Calu3 (cell line): ENCODE data around the gene WHRN. TPM values are rescaled to one million over a fixed set of nuclear protein-coding genes. Genes with fewer than 3 reads are reported as not detected.

ENCODE experiments used
- BruUV-seq: library from RNA; stranded (reverse); fragments of 400-500 nt; replicated peaks from 2 replicates; lab custom pipeline; 2021; lab: Mats Ljungman, UMichigan
- CTCF ChIA-PET: fragments of 300-600 bp; sonication (Branson Sonifier 250); formaldehyde crosslinking; loops from one replicate; lab custom pipeline; 2022; ENCODE audit warnings: antibody characterized with exemption; lab: Charles Lee
- DNase-seq: peaks from one replicate; pipeline ENCODE4 v3.0.0; 2022
- H3K27ac Mint-ChIP-seq: one replicate; pipeline ENCODE4 v1.8.0; 2022; ENCODE audit warnings: mixed read lengths; ENCODE audit not compliant: unreplicated experiment
- H3K27me3 Mint-ChIP-seq: one replicate; pipeline ENCODE4 v1.8.0; 2022; ENCODE audit warnings: mixed read lengths; ENCODE audit not compliant: unreplicated experiment
- H3K36me3 Mint-ChIP-seq: one replicate; pipeline ENCODE4 v1.8.0; 2022; ENCODE audit warnings: mild to moderate bottlenecking, moderate library complexity, mixed read lengths; ENCODE audit not compliant: insufficient read depth, unreplicated experiment
- H3K4me1 Mint-ChIP-seq: one replicate; pipeline ENCODE4 v1.8.0; 2022; ENCODE audit warnings: mild to moderate bottlenecking, low read depth, mixed read lengths; ENCODE audit not compliant: unreplicated experiment
- H3K4me3 Mint-ChIP-seq: one replicate; pipeline ENCODE4 v1.8.0; 2022; ENCODE audit warnings: mild to moderate bottlenecking, low read depth, moderate library complexity, mixed read lengths; ENCODE audit not compliant: unreplicated experiment
- H3K9me3 Mint-ChIP-seq: one replicate; pipeline ENCODE4 v1.8.0; 2022; ENCODE audit warnings: low read depth, mixed read lengths; ENCODE audit not compliant: unreplicated experiment
- intact Hi-C: fragments of 100-400 bp; cut with micrococcal nuclease; formaldehyde crosslinking; loops from one replicate; pipeline ENCODE4 v1.10.0; 2022; ENCODE audit not compliant: unreplicated experiment
- total RNA-seq: library from RNA; stranded (reverse); gene quantifications from 2 replicates; pipeline ENCODE4 v1.2.3, GENCODE V29; 2022
- TF ChIP-seq, protein P1 (sequence below): fragments of 200-600 bp; IDR thresholded peaks from one replicate; pipeline ENCODE4 v1.8.0; 2022; ENCODE audit warnings: antibody characterized with exemption; ENCODE audit not compliant: unreplicated experiment

WHRN gene
- total RNA-seq, 1 experiment from 2014 or later, result 4.9 TPM

DNA sequence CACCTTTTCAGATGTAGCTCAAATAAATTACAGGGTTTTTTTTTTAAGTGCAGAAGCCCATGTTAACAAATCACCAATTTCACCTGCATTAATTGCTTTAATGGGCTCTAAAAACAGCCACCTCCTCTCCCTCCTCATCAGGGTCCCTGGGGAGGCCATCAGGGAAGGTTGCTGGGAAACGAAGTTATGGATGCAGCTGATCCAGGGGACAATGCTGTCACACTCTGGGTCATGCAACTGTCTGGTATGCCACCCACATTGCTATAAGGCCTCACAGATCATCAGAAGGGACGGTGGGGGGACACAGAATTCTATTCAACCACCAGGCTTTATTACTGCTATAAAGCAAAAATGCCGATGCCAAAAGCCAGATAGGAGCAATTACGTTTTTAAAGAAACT, 9.3 kb downstream of the WHRN start:
- H3K36me3 Mint-ChIP-seq, result no peaks in the 10 kb centered on the region
- H3K4me3 Mint-ChIP-seq, result no peak overlapping the region
- H3K4me1 Mint-ChIP-seq, result no peaks in the 10 kb centered on the region
- CTCF ChIA-PET, result interaction anchor here (0.7 kb wide), 1 partner anchor 159 kb away, joined by 3 read pairs; no protein-coding TSS in a partner anchor
- TF ChIP-seq, protein P1, sequence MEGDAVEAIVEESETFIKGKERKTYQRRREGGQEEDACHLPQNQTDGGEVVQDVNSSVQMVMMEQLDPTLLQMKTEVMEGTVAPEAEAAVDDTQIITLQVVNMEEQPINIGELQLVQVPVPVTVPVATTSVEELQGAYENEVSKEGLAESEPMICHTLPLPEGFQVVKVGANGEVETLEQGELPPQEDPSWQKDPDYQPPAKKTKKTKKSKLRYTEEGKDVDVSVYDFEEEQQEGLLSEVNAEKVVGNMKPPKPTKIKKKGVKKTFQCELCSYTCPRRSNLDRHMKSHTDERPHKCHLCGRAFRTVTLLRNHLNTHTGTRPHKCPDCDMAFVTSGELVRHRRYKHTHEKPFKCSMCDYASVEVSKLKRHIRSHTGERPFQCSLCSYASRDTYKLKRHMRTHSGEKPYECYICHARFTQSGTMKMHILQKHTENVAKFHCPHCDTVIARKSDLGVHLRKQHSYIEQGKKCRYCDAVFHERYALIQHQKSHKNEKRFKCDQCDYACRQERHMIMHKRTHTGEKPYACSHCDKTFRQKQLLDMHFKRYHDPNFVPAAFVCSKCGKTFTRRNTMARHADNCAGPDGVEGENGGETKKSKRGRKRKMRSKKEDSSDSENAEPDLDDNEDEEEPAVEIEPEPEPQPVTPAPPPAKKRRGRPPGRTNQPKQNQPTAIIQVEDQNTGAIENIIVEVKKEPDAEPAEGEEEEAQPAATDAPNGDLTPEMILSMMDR, result no peak
- no peak for DNase-seq
- H3K27ac Mint-ChIP-seq, result no peak overlapping the region
- H3K9me3 Mint-ChIP-seq, result no peaks in the 10 kb centered on the region
- intact Hi-C loops, result no loop called here
- no TSS peak for BruUV-seq
- peaks cover 23% of the 10 kb centered on the region for H3K27me3 Mint-ChIP-seq

GRCh38 chr9:114494776-114495569, 10.3 kb downstream of the WHRN start:
- H3K9me3 Mint-ChIP-seq, result no peaks in the 10 kb centered on the region
- no TSS peak for BruUV-seq
- no peak overlapping the region for H3K27ac Mint-ChIP-seq
- no peak overlapping the region for H3K4me3 Mint-ChIP-seq
- no peaks in the 10 kb centered on the region for H3K36me3 Mint-ChIP-seq
- no peak for DNase-seq
- H3K27me3 Mint-ChIP-seq, result peaks cover 23% of the 10 kb centered on the region
- CTCF ChIA-PET, result no interaction called here
- intact Hi-C loops, result no loop called here
- TF ChIP-seq, protein P1, result no peak
- no peaks in the 10 kb centered on the region for H3K4me1 Mint-ChIP-seq

- TF ChIP-seq, protein P1, result no peak
- no peak overlapping the region for H3K27ac Mint-ChIP-seq
- no peak overlapping the region for H3K4me3 Mint-ChIP-seq
- peaks cover 23% of the 10 kb centered on the region for H3K27me3 Mint-ChIP-seq
- no TSS peak for BruUV-seq
- no peaks in the 10 kb centered on the region for H3K36me3 Mint-ChIP-seq
- intact Hi-C loops, result no loop called here
- no peaks in the 10 kb centered on the region for H3K9me3 Mint-ChIP-seq
- DNase-seq, result no peak
- no peaks in the 10 kb centered on the region for H3K4me1 Mint-ChIP-seq
- CTCF ChIA-PET, result no interaction called here
These were observed 11.6 kb downstream of the WHRN start for GRCh38 chr9:114493521-114494184.

GRCh38 chr9:114492991-114493390, 12.3 kb downstream of the WHRN start:
- H3K27me3 Mint-ChIP-seq, result peaks cover 23% of the 10 kb centered on the region
- TF ChIP-seq, protein P1, result no peak
- BruUV-seq, result no TSS peak
- H3K36me3 Mint-ChIP-seq, result no peaks in the 10 kb centered on the region
- no peaks in the 10 kb centered on the region for H3K4me1 Mint-ChIP-seq
- no peak overlapping the region for H3K27ac Mint-ChIP-seq
- no peak for DNase-seq
- H3K4me3 Mint-ChIP-seq, result no peak overlapping the region
- H3K9me3 Mint-ChIP-seq, result no peaks in the 10 kb centered on the region
- intact Hi-C loops, result no loop called here
- CTCF ChIA-PET, result no interaction called here
